Stimulated activated CD4-positive, alpha-beta T cell treated with anti-CD3 and anti-CD28 coated beads, Interleukin-15, amount 100 ng/mL, for 48 hours (primary cell): ENCODE measurements around the gene IQSEC3.
"Not testable (repeated sequence)": the region's sequence is repeated elsewhere in the genome, so short reads cannot be mapped to it uniquely, and the experiment has no call there.

Source experiments
- DNase-seq, 2 donors: peaks; one replicate each; pipeline ENCODE4 v3.0.0-alpha.2; 2020; ENCODE audit warnings: low read depth in 2 of 2

The IQSEC3 gene

GRCh38 chr12:111699-112493 lies 45.3 kb downstream of the IQSEC3 start:
- DNase-seq = no peak

- no peak for DNase-seq
Measured at GRCh38 chr12:113347-113746, 46.8 kb downstream of the IQSEC3 start.

GRCh38 chr12:114626-115211 lies 48.2 kb downstream of the IQSEC3 start:
- DNase-seq = no peak

GRCh38 chr12:115518-115917 lies 49.0 kb downstream of the IQSEC3 start:
- DNase-seq = no peak

- no peak for DNase-seq
Measured at GRCh38 chr12:115960-116915, 49.7 kb downstream of the IQSEC3 start.

- no peak for DNase-seq
Measured at GRCh38 chr12:117311-117710, 50.7 kb downstream of the IQSEC3 start.

- no peak for DNase-seq
Measured at GRCh38 chr12:117816-118345, 51.3 kb downstream of the IQSEC3 start.

GRCh38 chr12:118591-118990 lies 52.0 kb downstream of the IQSEC3 start:
- DNase-seq = no peak

- no peak for DNase-seq
Measured at GRCh38 chr12:120951-121350, 54.4 kb downstream of the IQSEC3 start.

GRCh38 chr12:121647-122046 lies 55.1 kb downstream of the IQSEC3 start:
- no peak for DNase-seq

GRCh38 chr12:125075-125474 lies 58.5 kb downstream of the IQSEC3 start:
- no peak for DNase-seq

- DNase-seq = no peak
Measured at GRCh38 chr12:125566-125965, 59.0 kb downstream of the IQSEC3 start.

- DNase-seq = no peak
Measured at GRCh38 chr12:128079-128478, 61.5 kb downstream of the IQSEC3 start.

GRCh38 chr12:129001-129400 lies 62.4 kb downstream of the IQSEC3 start:
- DNase-seq = no peak

GRCh38 chr12:130519-130918 lies 64.0 kb downstream of the IQSEC3 start:
- no peak for DNase-seq

GRCh38 chr12:131008-131407 lies 64.4 kb downstream of the IQSEC3 start:
- DNase-seq = no peak

GRCh38 chr12:131732-132495 lies 65.3 kb downstream of the IQSEC3 start:
- DNase-seq = no peak

- not testable (repeated sequence) for DNase-seq
Measured at GRCh38 chr12:133616-134232, 67.2 kb downstream of the IQSEC3 start.

- no peak for DNase-seq
Measured at GRCh38 chr12:135138-135537, 68.6 kb downstream of the IQSEC3 start.

GRCh38 chr12:138171-138897 lies 71.8 kb downstream of the IQSEC3 start:
- DNase-seq = no peak
